HG03108 (cell line): ENCODE results near the gene SLC7A9.

Experiments
- ATAC-seq: cut with Tn5 transposase; IDR thresholded peaks from one replicate; pipeline ENCODE4 v1.9.1; 2021; ENCODE audit warnings: moderate library complexity; ENCODE audit not compliant: unreplicated experiment

SLC7A9 gene

GRCh38 chr19:32829345-32829896, 40.1 kb downstream of the SLC7A9 start:
- no peak for ATAC-seq

- no peak for ATAC-seq
These were observed 40.8 kb downstream of the SLC7A9 start for GRCh38 chr19:32828643-32829344.

GRCh38 chr19:32828139-32828538, 41.4 kb downstream of the SLC7A9 start:
- ATAC-seq: no peak

- ATAC-seq: no peak
These were observed 44.5 kb downstream of the SLC7A9 start for GRCh38 chr19:32824916-32825608.

DNA sequence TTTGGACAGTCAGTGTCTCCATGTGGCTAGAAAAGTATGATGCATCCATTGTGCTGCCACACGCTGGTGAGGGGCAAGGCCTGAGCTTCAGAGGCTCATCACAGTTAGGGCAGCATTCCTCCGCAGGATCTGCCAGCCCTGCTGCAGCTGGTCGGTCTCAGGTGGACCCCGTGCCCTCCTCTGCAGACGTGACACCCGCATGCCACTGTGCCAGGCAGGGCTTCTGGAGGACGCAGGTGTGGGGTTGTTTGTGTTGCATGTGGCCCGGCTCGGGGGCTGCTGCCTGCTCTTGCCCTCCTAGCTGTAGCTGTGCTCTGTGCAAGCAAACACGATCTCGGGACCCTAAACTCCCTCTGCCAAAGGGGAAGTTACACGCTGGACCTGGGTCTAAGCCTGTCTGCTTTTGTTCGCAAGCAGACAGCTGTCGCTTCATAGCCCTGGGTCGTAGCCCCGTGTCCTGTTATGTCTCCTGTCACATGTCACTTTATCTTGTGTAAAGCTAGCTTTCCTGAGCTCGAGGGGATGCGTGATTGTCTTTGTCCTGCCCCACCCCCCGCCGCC, 45.3 kb downstream of the SLC7A9 start:
- no peak for ATAC-seq

- ATAC-seq: no peak
These were observed 45.8 kb downstream of the SLC7A9 start for GRCh38 chr19:32823747-32824102.

- no peak for ATAC-seq
These were observed 46.4 kb downstream of the SLC7A9 start for GRCh38 chr19:32822916-32823746.

- ATAC-seq: no peak
These were observed 49.9 kb downstream of the SLC7A9 start for GRCh38 chr19:32819419-32820400.

GRCh38 chr19:32818536-32818935, 51.0 kb downstream of the SLC7A9 start:
- ATAC-seq: no peak

DNA sequence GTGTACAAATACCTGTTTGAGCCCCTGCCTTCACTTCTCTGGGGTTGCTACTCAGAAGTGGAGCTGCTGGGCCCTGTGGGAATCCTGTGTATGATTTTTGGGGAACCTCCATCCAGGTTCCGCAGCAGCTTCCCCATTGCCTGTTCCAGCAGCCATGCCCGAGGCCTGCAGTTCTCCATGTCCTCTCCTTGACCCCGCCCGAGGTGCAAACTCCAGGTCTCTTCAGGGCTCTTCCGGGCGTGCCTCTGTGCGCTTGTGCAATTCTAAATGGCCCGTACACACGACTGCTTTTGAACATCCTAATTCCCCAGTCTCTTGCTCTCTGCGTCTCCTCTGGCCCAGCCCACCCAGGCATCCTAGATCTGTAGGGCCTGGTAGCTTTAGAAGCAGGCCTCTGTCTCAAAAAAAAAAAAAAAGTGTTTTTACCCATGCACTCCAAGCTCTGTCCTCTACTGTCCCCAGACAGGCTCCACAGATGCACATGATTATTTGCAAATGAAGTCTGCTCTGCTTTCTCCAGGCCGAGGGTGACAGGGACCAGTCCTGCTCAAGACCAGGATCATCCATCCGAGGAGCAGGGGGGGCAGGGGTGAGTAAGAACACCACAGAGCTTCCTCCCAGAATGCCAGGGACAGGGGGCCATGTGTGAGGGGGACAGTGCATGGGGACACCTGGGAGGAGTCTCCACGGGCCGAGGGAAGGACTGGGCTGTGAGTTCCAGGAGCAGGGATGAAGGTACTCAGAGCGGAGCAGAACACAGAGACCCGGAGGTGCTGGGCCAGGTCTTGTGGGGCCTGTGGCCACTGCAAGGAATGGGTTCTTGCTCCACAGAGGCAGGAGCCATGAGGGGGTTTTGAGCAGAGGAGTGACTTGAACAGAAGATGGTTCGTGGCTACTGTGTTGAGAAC, 51.7 kb downstream of the SLC7A9 start:
- no peak for ATAC-seq

DNA sequence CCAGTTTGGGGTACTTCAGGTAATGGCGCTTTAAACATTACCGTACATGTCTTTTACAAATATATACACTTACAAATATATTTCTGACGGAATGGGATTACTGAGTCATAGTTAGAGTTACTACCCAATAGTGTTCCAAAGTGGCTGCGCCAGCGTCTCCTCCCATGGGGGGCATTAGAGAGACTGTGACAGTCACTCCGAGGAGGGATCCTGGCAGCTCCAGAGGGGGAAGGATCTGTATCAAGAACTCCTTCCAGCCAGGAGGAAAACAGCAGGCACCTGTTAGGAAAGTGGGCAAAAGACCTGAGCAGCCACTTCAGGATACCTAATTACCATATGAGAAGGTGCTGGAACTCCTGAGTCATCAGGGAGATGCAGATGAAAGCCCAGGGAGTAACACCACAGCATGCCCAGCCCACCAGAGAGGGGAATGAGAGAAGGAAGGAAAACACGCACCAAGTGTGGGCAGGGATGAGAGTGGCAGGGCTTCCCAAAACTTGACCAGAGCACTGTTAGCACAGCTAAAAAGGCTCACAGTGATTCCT, 52.9 kb downstream of the SLC7A9 start:
- no peak for ATAC-seq

DNA sequence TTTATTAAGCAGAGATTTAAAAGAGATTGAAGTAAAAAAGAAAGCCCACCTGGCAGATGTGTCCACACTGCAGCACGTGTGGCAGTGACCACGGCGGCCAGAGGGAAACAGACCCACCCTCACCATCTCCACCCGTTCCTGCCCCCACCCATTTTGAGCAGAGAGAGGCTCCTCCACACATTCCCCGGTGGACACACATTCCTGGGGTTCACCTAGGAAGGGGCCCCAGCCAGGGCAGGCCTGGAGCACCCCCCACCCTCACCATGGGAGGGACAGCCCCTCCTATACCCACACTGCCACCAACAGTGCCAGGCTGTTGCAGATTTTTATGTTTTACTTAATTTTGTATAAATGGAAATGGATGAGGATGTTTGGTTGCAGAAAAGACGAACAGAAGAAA, 54.9 kb downstream of the SLC7A9 start:
- no peak for ATAC-seq

- no peak for ATAC-seq
These were observed 55.6 kb downstream of the SLC7A9 start for GRCh38 chr19:32813862-32814425.

DNA sequence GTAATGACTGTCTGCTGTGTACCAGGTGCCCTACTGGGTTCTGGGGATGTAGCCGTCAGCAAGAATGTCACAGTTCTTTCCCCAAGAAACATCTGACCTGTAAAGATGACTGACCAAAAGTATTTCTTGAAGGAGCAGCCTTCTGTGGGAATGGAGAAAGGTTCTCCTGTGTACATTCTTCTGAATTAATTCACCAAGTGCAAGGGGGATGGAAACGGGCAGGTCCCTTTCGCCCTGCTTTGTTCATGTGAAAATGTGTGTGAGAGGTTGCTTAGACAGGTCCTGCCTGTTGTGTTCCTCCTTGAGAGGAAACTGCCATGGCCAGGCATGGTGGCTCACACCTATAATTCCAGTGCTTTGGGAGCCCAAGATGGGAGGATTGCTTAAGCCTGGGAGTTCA, 57.0 kb downstream of the SLC7A9 start:
- ATAC-seq: no peak

GRCh38 chr19:32812036-32812435, 57.5 kb downstream of the SLC7A9 start:
- no peak for ATAC-seq

- no peak for ATAC-seq
These were observed 58.4 kb downstream of the SLC7A9 start for GRCh38 chr19:32811151-32811550.

DNA sequence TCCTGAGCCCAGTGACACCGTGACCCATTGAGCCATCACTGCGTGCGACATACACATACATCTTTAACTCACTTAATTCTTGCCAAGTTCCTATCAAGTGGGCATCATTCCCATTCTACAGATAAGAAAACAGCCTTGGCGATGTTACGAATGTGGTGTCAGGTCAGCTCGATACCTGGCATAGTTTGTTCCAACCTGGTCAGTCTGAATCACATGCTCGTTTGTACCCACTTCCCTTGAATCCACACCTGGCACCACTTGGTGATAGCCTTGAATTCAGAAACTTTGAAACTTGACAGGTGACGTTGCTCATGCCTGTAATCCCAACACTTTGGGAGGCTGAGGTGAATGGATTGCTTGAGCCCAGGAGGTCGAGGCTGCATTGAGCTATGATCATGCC, 59.1 kb downstream of the SLC7A9 start:
- no peak for ATAC-seq

DNA sequence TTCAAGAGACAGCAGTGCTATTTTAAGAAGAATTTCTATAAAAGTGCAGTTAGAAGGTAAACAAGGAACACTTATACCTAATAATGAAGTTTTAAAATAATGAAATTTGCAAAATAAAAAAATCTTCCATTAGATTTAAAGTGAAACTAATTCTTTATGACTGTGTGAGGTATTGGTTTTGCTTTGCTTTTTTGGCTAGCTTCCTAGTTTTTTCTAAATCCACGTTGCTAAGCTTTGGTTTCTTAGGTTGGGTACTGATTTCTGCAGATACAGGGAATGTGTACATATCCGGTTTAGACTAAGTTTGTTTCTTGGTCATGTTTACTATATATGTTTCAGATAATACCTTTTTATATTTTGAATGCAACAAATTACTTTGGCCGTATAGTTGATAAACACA, 59.8 kb downstream of the SLC7A9 start:
- no peak for ATAC-seq
